Left kidney (tissue), 8 donors: ENCODE data around the gene HTR2A. TPM values are rescaled to one million over a fixed set of nuclear protein-coding genes. Genes with fewer than 3 reads are reported as not detected.

Source experiments
- DNase-seq: peaks from one replicate; pipeline ENCODE4 v3.0.0-alpha.2; 2013
- long read RNA-seq, 8 donors: transcript quantifications; one replicate each; lab custom pipeline, GENCODE V29; 2026
- polyA plus RNA-seq: library from polyadenylated mRNA; unstranded; fragments of 120-200 nt; gene quantifications from one replicate; pipeline ENCODE4 v1.2.1, GENCODE V29; 2013; ENCODE audit not compliant: insufficient read length

HTR2A gene
- polyA plus RNA-seq: 1.0 TPM
- long read RNA-seq, donor 1: 0 reads
- long read RNA-seq, donor 2: 0 reads
- long read RNA-seq, donor 3: 0 reads
- long read RNA-seq, donor 4, partial matches to known transcripts: 0 of 1 reads
- long read RNA-seq, donor 4, other reads (novel, unspliced or antisense): 0 of 1 reads
- long read RNA-seq, donor 5, partial matches to known transcripts: 0 of 1 reads
- long read RNA-seq, donor 5, other reads (novel, unspliced or antisense): 0 of 1 reads
- long read RNA-seq, donor 6: 0 reads
- long read RNA-seq, donor 7, full-length matches to known transcripts: 1 of 1 reads
- long read RNA-seq, donor 7, partial matches to known transcripts: 0 of 1 reads
- long read RNA-seq, donor 7, other reads (novel, unspliced or antisense): 0 of 1 reads
- long read RNA-seq, donor 8: 0 reads

GRCh38 chr13:46896341-46897137 lies at the start of gene HTR2A:
TSS of gene HTR2A (minus strand) at chr13:46897053. CDS start at chr13:46895906, 1,147 bp downstream.
- peak; percentile 49 for DNase-seq

GRCh38 chr13:46936525-46936924 lies 39.7 kb upstream of the HTR2A start:
- no peak for DNase-seq

GRCh38 chr13:46934749-46935148 lies 37.9 kb upstream of the HTR2A start:
- no peak for DNase-seq

GRCh38 chr13:46926916-46927590 lies 30.2 kb upstream of the HTR2A start:
- DNase-seq: peak; percentile 3

GRCh38 chr13:46925486-46925885 lies 28.6 kb upstream of the HTR2A start:
- no peak for DNase-seq

- no peak for DNase-seq
Measured at GRCh38 chr13:46914341-46914740, 17.5 kb upstream of the HTR2A start.

- DNase-seq: no peak
Measured at GRCh38 chr13:46913757-46914156, 16.9 kb upstream of the HTR2A start.

GRCh38 chr13:46909042-46909441 lies 12.2 kb upstream of the HTR2A start:
- DNase-seq: no peak

- DNase-seq: no peak
Measured at GRCh38 chr13:46908501-46908900, 11.6 kb upstream of the HTR2A start.

GRCh38 chr13:46906405-46906804 lies 9.6 kb upstream of the HTR2A start:
- no peak for DNase-seq

GRCh38 chr13:46905249-46905648 lies 8.4 kb upstream of the HTR2A start:
- DNase-seq: no peak

- DNase-seq: no peak
Measured at GRCh38 chr13:46903748-46904147, 6.9 kb upstream of the HTR2A start.

- no peak for DNase-seq
Measured at GRCh38 chr13:46901721-46902120, 4.9 kb upstream of the HTR2A start.

- no peak for DNase-seq
Measured at GRCh38 chr13:46899801-46900200, 2.9 kb upstream of the HTR2A start.

- DNase-seq: no peak
Measured at GRCh38 chr13:46895381-46895780, 1.5 kb downstream of the HTR2A start.

GRCh38 chr13:46894568-46894967 lies 2.3 kb downstream of the HTR2A start:
- no peak for DNase-seq

GRCh38 chr13:46893798-46894560 lies 2.9 kb downstream of the HTR2A start:
- peak; percentile 81 for DNase-seq

GRCh38 chr13:46893221-46893740 lies 3.6 kb downstream of the HTR2A start:
- no peak for DNase-seq

- no peak for DNase-seq
Measured at GRCh38 chr13:46885018-46885417, 11.8 kb downstream of the HTR2A start.

- no peak for DNase-seq
Measured at GRCh38 chr13:46884531-46884930, 12.3 kb downstream of the HTR2A start.

- no peak for DNase-seq
Measured at GRCh38 chr13:46881621-46882020, 15.2 kb downstream of the HTR2A start.

- DNase-seq: no peak
Measured at GRCh38 chr13:46874006-46874405, 22.8 kb downstream of the HTR2A start.
